Stimulated activated effector memory CD8-positive, alpha-beta T cell treated with anti-CD3 and anti-CD28 coated beads, Interleukin-12 subunit alpha, Interleukin-12 subunit beta, amount 100 ng/mL, for 72 hours (primary cell): Measurements from ENCODE around the gene SLC9C1.
A peak's percentile ranks its signal among the peaks of the same experiment; 100 is the strongest.

Experiments
- ATAC-seq: fragments of 150-1000 bp; cut with Tn5 transposase; 2 replicates; pipeline ENCODE4 v1.10.0; 2021
- DNase-seq, 2 donors: peaks; one replicate each; pipeline ENCODE4 v3.0.0; 2021 to 2022; ENCODE audit warnings: low spot score in 2 of 2
- H3K27ac Mint-ChIP-seq: one replicate; pipeline ENCODE4 v1.8.0; 2022; ENCODE audit warnings: mild to moderate bottlenecking, mixed read lengths
- H3K36me3 Mint-ChIP-seq: one replicate; pipeline ENCODE4 v1.8.0; 2022; ENCODE audit warnings: mild to moderate bottlenecking, mixed read lengths
- H3K4me1 Mint-ChIP-seq: one replicate; pipeline ENCODE4 v1.8.0; 2022; ENCODE audit warnings: mixed read lengths
- H3K4me3 Mint-ChIP-seq: one replicate; pipeline ENCODE4 v1.8.0; 2022; ENCODE audit warnings: mild to moderate bottlenecking, mixed read lengths
- H3K9me3 Mint-ChIP-seq: one replicate; pipeline ENCODE4 v1.8.0; 2022; ENCODE audit warnings: mixed read lengths

The SLC9C1 gene

DNA sequence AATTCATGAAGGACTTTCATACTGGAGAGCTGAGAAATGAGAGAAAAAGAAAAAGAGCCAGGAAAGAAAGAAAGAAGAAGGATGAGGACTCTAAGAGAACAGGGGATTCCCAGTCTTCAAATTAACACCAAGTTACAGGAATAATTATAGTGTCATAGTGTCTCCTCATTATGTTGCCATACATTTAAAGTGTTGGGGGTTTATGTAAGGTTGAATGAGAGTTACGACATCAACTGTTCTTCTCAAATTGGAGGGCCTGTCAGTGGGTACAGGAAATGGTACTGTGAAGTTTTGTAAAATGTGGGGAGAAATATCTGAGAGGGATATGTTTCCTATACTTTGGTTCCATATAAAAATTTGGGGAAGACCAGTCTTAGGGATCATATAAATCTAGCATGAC, 26.7 kb upstream of the SLC9C1 start:
- Mint-ChIP-seq H3K36me3 (no peaks in the 10 kb centered on the region), H3K4me3 (no peak overlapping the region), H3K9me3 (no peaks in the 10 kb centered on the region), H3K4me1 (no peaks in the 10 kb centered on the region), H3K27ac (no peak overlapping the region)
- ATAC-seq (no peak), DNase-seq (no peak)

DNA sequence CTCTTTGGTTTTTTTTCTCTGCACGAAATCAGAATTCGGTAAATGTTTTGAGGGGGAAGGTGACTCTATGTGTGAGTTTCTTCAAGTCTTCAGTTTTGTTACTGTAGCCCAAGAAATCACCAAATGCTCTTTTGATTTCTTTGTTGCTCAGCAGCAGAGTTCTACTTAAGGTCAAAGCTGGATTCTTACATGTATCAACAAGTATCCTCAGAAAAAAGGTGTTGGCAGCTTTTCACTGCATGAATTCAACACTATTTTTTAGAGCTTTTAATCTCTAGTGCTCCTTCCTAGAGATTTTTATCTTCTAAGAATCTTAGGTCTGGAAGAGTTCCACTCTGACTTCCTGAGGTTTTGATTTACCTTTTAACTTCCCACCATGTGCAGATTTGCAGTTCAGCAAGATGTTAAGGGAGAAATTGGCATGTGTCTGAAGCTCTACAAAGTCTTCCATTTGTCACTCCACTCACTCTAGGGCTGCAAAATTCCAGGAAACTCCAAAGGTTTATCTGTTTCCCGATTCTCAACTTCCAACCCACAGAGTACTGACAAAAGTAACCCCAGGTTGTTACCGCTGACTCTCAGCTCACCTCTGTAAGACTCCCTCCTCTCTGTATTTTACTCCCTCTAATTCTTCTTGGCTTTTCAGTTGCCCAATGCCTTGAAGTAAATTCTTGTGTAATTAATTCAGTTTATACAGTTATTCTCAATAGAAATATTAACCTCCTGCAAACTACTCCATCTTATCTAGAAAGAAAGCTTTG, 25.7 kb upstream of the SLC9C1 start:
- no peaks in the 10 kb centered on the region for H3K9me3 Mint-ChIP-seq
- H3K36me3 Mint-ChIP-seq = no peaks in the 10 kb centered on the region
- no peaks in the 10 kb centered on the region for H3K4me1 Mint-ChIP-seq
- DNase-seq = no peak
- no peak for ATAC-seq
- H3K4me3 Mint-ChIP-seq = no peak overlapping the region
- H3K27ac Mint-ChIP-seq = no peak overlapping the region

DNA sequence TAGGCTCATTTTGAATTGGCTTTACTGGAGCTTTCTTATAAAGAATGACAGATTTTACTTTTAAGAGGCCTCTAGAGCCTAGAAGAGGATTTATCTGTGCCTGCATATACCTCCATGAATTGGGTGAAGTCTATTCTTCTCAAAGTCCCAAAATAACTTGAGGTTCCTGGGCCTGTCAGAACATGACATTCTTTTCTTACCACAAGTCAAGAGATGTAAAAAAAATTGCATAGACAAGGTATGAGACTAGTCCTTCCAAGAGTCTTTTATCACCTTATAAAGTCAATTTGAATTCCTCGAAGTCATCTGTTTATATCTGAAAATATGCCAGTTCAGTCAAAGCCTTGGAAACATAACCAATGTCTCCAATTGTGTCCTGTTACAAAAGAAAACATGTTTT, 21.8 kb upstream of the SLC9C1 start:
- Mint-ChIP-seq H3K36me3 (no peaks in the 10 kb centered on the region), H3K9me3 (no peaks in the 10 kb centered on the region), H3K4me3 (no peak overlapping the region), H3K4me1 (no peaks in the 10 kb centered on the region), H3K27ac (no peak overlapping the region)
- DNase-seq = no peak
- no peak for ATAC-seq

DNA sequence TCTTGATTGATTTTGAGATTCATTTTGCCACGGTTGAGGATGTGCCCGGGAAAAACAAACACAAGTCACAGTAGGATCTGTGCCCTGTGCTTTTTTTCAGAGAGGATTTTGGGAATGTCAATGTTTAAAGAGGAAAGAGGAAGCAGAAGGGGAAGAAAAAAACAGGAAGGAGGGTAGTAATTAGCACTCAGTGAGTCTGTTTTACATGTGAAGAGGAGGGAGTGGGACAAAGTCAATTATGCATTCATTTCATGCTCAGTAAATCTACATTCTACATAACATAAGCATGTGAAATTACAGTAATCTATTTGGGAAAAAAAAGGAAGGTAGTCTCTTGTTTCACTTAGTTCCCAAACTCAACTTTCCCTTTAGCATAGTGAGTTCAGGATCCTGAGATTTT, 20.6 kb upstream of the SLC9C1 start:
- H3K4me1 Mint-ChIP-seq = no peaks in the 10 kb centered on the region
- H3K27ac Mint-ChIP-seq = no peak overlapping the region
- H3K36me3 Mint-ChIP-seq = no peaks in the 10 kb centered on the region

DNA sequence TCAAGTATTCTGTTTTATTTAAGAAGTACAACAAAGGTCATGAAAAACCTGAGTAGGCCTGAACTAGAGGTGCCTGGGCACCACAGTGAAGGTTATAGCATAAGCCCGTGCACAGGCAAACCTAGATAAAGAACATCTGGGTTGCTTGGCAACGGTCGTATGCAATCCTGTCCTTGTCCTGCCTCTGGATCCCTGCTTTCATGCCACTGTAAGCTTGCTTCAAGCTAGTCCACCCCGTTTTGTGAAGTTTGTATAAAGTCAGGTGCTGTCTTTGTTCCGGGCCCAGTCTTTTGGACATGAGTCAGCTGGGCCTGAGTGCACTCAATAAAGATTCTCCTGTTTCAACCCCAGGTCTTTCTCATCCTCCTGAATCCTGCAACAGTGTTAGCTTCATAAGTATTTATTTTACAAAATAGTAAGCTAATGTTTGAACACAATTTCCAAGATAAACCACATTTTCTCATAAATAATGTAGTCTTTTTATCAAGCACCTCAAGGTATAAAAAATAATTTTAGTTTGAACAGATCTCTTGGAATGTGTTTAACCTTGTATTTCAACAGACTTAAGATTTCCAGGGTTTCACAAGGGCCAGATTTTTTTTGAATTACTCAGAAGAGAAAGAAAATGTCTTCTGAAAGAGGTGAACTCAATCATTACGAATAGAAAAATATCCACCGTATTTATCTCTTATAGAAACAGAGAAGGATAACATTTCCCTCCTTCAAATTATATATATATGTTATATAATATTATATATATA, 14.3 kb upstream of the SLC9C1 start:
- no peaks in the 10 kb centered on the region for H3K9me3 Mint-ChIP-seq
- DNase-seq (no peak), ATAC-seq (no peak)
- no peak overlapping the region for H3K27ac Mint-ChIP-seq
- no peaks in the 10 kb centered on the region for H3K4me1 Mint-ChIP-seq
- H3K4me3 Mint-ChIP-seq = no peak overlapping the region
- no peaks in the 10 kb centered on the region for H3K36me3 Mint-ChIP-seq

More for the DNA sequence above, 20.6 kb upstream of the SLC9C1 start:
- H3K9me3 Mint-ChIP-seq = no peaks in the 10 kb centered on the region
- ATAC-seq = no peak
- no peak for DNase-seq
- no peak overlapping the region for H3K4me3 Mint-ChIP-seq

DNA sequence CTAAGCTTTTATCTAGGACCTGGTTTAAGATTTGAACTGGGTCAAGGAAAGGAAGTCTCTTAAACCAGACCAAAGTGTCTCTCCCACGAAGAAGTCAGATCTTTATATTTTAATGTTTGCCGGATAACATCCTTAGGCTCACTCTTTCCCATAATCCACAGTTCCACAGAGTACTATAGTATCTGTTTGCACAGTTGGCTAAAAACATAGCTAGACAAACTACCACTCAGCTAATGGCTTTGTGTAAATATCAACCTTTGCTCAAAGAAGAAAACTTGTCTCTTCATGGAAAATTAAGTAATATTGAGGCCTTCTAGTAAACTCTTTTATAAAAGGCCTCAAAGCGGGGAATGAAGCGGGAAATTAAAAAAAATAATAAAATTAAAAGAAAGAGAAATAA, 13.5 kb upstream of the SLC9C1 start:
- H3K27ac Mint-ChIP-seq = no peak overlapping the region
- no peaks in the 10 kb centered on the region for H3K36me3 Mint-ChIP-seq
- ATAC-seq (no peak), DNase-seq (no peak)
- H3K4me3 Mint-ChIP-seq = no peak overlapping the region
- H3K9me3 Mint-ChIP-seq = no peaks in the 10 kb centered on the region
- no peaks in the 10 kb centered on the region for H3K4me1 Mint-ChIP-seq

DNA sequence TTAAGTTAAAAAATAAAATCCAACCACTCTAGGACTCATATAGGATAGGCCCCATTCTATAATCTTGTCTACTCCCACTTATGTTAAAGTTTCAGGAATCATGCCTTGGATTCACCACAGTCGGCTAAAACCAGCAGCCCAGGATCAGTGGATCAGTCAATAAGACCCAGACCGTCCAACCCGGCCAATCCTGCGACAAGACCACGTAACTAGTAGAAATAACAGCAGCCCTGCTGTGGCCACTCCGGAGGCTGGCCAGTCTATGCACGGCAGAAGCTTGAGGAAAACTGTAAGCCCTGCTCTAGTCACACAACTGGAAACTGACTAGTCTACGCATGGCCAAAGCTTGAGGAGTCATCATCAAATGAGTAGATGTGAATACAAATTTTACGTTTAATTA, 12.8 kb upstream of the SLC9C1 start:
- Mint-ChIP-seq H3K4me3 (no peak overlapping the region), H3K36me3 (no peaks in the 10 kb centered on the region), H3K9me3 (no peaks in the 10 kb centered on the region), H3K27ac (no peak overlapping the region), H3K4me1 (no peaks in the 10 kb centered on the region)
- DNase-seq (no peak), ATAC-seq (no peak)

DNA sequence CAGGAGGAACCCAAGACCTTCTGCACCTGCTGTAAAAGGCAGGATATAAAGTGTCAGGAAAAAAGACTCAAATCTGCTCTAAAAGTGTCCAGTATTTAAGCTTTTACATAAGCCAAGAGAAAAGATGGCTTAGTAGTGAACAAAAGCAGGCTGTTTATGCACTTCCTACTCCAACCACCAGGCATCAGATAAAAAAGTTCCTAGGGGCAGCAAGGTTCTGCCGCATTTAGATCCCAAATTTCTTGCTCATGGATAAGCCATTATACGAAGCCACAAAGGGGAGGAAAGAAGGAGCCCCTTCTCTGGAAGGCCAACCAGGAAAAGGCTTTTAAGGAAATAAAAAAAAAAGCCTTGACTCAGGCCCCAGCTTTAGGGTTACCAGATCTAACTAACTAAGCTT, 10.6 kb upstream of the SLC9C1 start:
- Mint-ChIP-seq H3K27ac (no peak overlapping the region), H3K4me1 (no peaks in the 10 kb centered on the region), H3K4me3 (no peak overlapping the region), H3K36me3 (no peaks in the 10 kb centered on the region), H3K9me3 (no peaks in the 10 kb centered on the region)
- DNase-seq (no peak), ATAC-seq (no peak)

DNA sequence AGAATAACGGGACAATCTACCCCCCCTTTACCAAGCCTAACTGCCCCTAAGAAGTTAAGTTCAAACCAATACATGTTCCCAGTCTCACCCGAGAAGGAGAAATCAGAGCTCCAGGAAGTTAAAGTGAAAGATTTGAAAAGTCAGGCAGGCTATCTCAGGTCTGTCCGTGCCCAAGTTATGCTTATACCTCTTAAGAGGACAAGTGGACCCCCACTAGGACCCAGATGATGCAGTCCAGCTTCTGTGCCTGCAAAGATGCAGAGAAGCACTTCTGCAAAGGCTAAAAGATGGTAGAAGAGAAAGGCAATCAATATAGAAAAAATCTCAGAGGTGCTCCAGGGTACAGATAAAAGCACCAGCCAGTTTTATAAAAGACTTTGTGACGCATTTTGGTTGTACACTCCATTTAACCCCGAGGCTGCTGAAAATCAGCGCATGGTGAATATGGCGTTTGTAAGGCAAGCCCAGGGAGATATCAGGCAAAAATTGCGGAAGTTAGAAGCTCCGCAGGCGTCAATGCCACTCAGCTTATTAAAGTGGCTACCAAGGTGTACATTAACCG, 9.8 kb upstream of the SLC9C1 start:
- DNase-seq (no peak), ATAC-seq (peak; percentile 37)
- H3K4me3 Mint-ChIP-seq = no peak overlapping the region
- H3K27ac Mint-ChIP-seq = no peak overlapping the region
- no peaks in the 10 kb centered on the region for H3K4me1 Mint-ChIP-seq
- H3K9me3 Mint-ChIP-seq = no peaks in the 10 kb centered on the region
- H3K36me3 Mint-ChIP-seq = no peaks in the 10 kb centered on the region

DNA sequence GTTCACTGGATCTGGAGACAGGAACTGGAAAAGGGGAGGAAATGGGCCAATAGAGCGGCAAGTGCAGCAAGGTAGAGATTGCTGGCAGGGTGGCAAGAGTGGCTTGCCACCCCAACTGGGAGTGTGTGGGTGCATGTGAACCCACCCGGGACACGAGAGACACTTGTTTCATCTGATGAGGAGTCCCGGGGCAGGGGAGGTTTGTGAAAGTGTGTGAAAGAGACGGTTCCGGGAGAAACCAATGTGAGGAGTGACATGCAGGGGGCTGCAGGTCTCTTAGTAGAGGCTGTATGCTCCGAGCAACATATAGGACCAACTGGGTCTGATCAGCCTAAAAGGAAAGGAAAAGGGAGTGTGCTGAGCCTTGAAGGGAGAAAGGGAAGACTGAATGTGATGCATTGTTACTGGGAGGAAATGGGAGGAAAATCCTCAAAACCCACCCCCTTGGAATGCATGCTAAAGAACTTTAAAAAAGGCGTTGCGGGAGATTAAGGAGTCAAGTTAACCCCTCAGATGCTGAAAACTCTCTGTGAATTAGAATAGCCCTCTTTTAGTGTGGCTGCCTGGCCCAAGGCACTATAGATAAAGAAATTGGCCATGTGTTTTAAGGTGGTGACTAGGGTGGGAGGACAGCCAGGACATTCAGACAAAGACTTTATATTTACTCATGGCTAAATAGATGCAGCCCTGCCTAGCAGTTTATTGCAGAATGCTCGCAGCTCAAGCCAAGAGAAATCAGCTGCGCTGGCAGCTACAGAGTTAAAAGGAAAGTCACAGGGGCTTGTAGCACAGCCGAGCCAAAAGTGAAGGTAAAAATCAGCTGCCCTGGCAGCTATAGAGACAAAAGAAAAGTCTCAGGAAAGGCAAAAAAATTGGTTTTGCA, 9.1 kb upstream of the SLC9C1 start:
- peak; percentile 60 for ATAC-seq
- no peak overlapping the region for H3K27ac Mint-ChIP-seq
- H3K4me3 Mint-ChIP-seq = no peak overlapping the region
- H3K9me3 Mint-ChIP-seq = no peaks in the 10 kb centered on the region
- no peaks in the 10 kb centered on the region for H3K36me3 Mint-ChIP-seq
- no peak for DNase-seq
- peaks cover under 1% of the 10 kb centered on the region for H3K4me1 Mint-ChIP-seq

DNA sequence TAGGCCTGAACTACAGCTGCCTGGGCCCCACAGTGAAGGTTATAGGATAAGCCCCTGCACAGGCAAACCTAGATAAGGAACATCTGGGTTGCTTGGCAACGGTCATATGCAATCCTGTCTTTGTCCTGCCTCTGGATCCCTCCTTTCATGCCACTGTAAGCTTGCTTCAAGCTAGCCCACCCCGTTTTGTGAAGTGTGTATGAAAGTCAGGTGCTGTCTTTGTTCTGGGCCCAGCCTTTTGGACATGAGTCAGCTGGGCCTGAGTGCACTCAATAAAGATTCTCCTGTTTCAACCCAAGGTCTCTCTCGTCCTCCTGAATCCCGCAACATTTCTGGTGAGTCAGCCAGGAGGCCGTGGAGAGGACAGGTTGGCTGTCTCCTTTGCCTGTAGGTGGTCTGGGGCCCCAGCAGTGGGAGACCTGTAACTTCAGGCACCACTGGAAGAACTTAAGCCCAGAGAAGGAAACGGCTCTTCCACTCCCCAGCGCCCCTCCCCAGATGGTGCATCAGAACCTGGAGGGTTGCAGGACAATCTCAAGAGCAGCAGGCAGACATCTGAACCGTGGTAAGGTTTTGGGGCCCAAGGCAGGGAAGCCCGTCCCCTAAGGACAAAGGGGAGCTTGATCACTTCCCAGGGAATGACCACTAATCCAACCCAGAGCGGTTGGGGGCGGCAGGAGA, 8.3 kb upstream of the SLC9C1 start:
- H3K36me3 Mint-ChIP-seq = no peaks in the 10 kb centered on the region
- H3K4me3 Mint-ChIP-seq = no peak overlapping the region
- DNase-seq = no peak
- no peak for ATAC-seq
- no peaks in the 10 kb centered on the region for H3K9me3 Mint-ChIP-seq
- H3K4me1 Mint-ChIP-seq = peaks cover 9% of the 10 kb centered on the region
- H3K27ac Mint-ChIP-seq = no peak overlapping the region

DNA sequence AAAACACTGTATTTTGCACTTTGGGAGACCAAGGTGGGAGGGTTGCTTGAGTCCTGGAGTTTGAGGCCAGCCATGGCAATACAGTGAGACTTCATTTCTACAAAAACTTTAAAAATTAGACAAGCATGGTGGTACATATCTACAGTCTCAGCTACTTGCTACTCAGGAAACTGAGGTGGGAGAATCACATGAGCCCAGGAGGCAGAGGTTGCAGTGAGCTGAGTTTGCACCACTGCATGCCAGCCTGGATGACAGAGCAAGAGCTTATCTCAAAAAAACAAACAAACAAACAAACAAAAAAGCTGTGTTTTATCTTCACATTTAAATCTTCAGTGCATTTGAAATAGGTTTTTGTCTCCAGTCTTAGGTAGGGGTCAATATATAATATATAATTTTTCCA, 4.8 kb upstream of the SLC9C1 start:
- Mint-ChIP-seq H3K9me3 (no peaks in the 10 kb centered on the region), H3K27ac (no peak overlapping the region), H3K36me3 (no peaks in the 10 kb centered on the region), H3K4me1 (peaks cover 17% of the 10 kb centered on the region), H3K4me3 (no peak overlapping the region)
- ATAC-seq (no peak), DNase-seq (no peak)

DNA sequence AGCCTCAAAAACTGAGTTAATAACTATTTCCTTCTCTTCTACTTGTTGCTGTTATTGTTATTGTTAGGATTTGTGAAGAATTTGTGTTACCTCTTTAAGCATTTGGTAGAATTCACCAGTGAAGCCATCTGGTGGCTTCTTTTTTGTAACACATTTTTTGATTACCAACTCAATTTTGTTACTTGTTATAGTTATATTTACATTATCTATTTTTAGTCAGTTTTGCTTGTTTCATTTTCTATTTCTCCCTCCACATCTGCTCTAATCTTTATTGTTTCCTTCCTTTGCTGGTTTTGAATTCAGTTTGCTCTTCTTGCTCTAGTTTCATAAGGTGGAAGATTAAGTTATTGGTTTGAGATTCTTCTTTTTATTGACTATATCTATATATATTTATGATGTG, 3.7 kb upstream of the SLC9C1 start:
- ATAC-seq (no peak), DNase-seq (no peak)
- peak overlapping the region; percentile 49 for H3K4me3 Mint-ChIP-seq
- peaks cover 22% of the 10 kb centered on the region for H3K4me1 Mint-ChIP-seq
- H3K36me3 Mint-ChIP-seq = no peaks in the 10 kb centered on the region
- no peaks in the 10 kb centered on the region for H3K9me3 Mint-ChIP-seq
- peak overlapping the region; percentile 44 for H3K27ac Mint-ChIP-seq

DNA sequence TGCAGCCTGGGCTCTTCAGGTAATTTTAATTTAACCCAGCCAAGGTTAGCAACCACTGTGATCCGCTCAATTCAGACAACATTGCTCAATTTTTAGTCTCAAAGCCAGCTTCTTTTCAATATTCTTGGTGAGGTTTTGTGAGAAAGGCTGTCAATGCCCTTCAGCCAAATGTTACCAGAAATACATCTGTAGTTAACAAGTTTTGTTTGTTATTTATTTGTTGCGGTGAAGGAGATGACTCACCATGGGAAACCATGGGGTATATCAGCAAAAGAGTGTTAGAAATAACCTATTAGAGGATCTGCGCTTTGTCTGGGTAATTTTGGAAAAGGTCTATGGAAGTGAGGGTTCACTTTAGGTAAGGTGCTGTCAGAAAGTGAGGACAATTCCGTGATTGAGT, 5.0 kb downstream of the SLC9C1 start:
- Mint-ChIP-seq H3K36me3 (no peaks in the 10 kb centered on the region), H3K4me3 (no peak overlapping the region), H3K27ac (no peak overlapping the region), H3K9me3 (no peaks in the 10 kb centered on the region), H3K4me1 (peaks cover 6% of the 10 kb centered on the region)
- ATAC-seq (no peak), DNase-seq (no peak)

DNA sequence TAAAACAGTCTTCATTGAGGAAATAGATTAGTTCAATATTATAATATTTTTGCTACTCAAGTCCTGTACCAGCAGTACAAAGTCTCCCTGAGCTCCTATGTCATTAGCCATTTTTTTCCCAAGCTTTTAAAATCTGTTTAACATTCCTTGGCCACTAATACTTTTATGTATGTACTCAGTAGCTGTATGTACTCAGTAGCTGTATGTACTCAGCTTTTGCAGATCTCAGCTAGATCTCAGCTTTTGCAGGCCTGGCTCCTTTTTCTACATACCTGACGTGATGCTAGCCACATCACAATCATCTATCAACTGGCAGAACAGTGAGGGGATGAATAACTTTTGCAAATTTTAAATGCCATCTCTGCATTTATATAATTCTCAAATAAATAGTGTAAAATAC, 13.8 kb downstream of the SLC9C1 start:
- no peaks in the 10 kb centered on the region for H3K4me1 Mint-ChIP-seq

More for the DNA sequence above, 13.8 kb downstream of the SLC9C1 start:
- H3K9me3 Mint-ChIP-seq = no peaks in the 10 kb centered on the region
- ATAC-seq (no peak), DNase-seq (no peak)
- H3K36me3 Mint-ChIP-seq = no peaks in the 10 kb centered on the region
- H3K4me3 Mint-ChIP-seq = no peak overlapping the region
- H3K27ac Mint-ChIP-seq = no peak overlapping the region
